ENCODE measurements around the gene CCL3. TPM values are rescaled to one million over a fixed set of nuclear protein-coding genes. Genes with fewer than 3 reads are reported as not detected.
"Not testable (repeated sequence)": the region's sequence is repeated elsewhere in the genome, so short reads cannot be mapped to it uniquely, and the experiment has no call there.

CCL3 gene
- total RNA-seq, 1 experiment from 2014 or later: 0.72 TPM

GRCh38 chr17:36103401-36103975 is 13.5 kb upstream of the CCL3 start, which contains the start of gene CCL4:
Gene CCL4 (plus strand): TSS chr17:36103827. CDS start chr17:36103906, 79 bp downstream.
- H3K27ac Mint-ChIP-seq, H3K36me3 Mint-ChIP-seq, CTCF ChIA-PET: not testable (repeated sequence)

GRCh38 chr17:36099004-36099403 is 9.1 kb upstream of the CCL3 start:
- DNase-seq (ENCODE audit: low spot score); H3K27ac Mint-ChIP-seq; CTCF ChIA-PET; POLR2A ChIA-PET; H3K4me3 Mint-ChIP-seq; H3K27me3 Mint-ChIP-seq (ENCODE audit: low read depth); ATAC-seq; H3K36me3 Mint-ChIP-seq; H3K9me3 Mint-ChIP-seq: not testable (repeated sequence)
- H3K4me1 Mint-ChIP-seq: peaks cover 12% of the 10 kb centered on the region

More at GRCh38 chr17:36103401-36103975, 13.5 kb upstream of the CCL3 start, which contains the start of gene CCL4:
- H3K4me1 Mint-ChIP-seq; DNase-seq (ENCODE audit: low spot score); POLR2A ChIA-PET; ATAC-seq; H3K27me3 Mint-ChIP-seq (ENCODE audit: low read depth); H3K4me3 Mint-ChIP-seq; H3K9me3 Mint-ChIP-seq: not testable (repeated sequence)

GRCh38 chr17:36095992-36096391 is 6.0 kb upstream of the CCL3 start:
- no peak for TF ChIP-seq ERG (CRISPR knock-in tag; IDR thresholded peaks at IDR 0.05)
- no peak for TF ChIP-seq E2F4 (CRISPR knock-in tag; IDR thresholded peaks at IDR 0.05; ENCODE audit: borderline replicate concordance, low read depth)
- TF ChIP-seq NFATC4 (CRISPR knock-in tag; IDR thresholded peaks at IDR 0.05): no peak
- TF ChIP-seq KAT7 (CRISPR knock-in tag; IDR thresholded peaks at IDR 0.05; ENCODE audit: borderline replicate concordance): no peak
- TF ChIP-seq OVOL2 (CRISPR knock-in tag; IDR thresholded peaks at IDR 0.05; ENCODE audit: borderline replicate concordance): no peak
- no peak for TF ChIP-seq ETV6 (CRISPR knock-in tag; IDR thresholded peaks at IDR 0.05)
- no peak for TF ChIP-seq ZNF671 (CRISPR knock-in tag; IDR thresholded peaks at IDR 0.05)
- TF ChIP-seq FOXK1 (CRISPR knock-in tag; IDR thresholded peaks at IDR 0.05): no peak
- no peak for TF ChIP-seq ZNF416 (CRISPR knock-in tag; IDR thresholded peaks at IDR 0.05)
- no peak for TF ChIP-seq STAT6 (CRISPR knock-in tag; conservative IDR thresholded peaks at IDR 0.05; ENCODE audit: low read depth)
- no peak for TF ChIP-seq CTCF (IDR thresholded peaks at IDR 0.05)
- DNase-seq (ENCODE audit: low spot score): no peak
- Mint-ChIP-seq H3K36me3 (no peaks in the 10 kb centered on the region), H3K27ac (no peak overlapping the region), H3K27me3 (ENCODE audit: low read depth) (no peaks in the 10 kb centered on the region), H3K9me3 (no peaks in the 10 kb centered on the region), H3K4me3 (no peak overlapping the region), H3K4me1 (peaks cover 12% of the 10 kb centered on the region)
- ATAC-seq: no peak
- CTCF ChIA-PET: interaction anchor here (1.1 kb wide), 1 partner anchor 127 kb away, joined by 4 read pairs; no protein-coding TSS in a partner anchor
- POLR2A ChIA-PET: no interaction called here

- POLR2A ChIA-PET: no interaction called here
- ATAC-seq: no peak
- no peak for DNase-seq (ENCODE audit: low spot score)
- TF ChIP-seq ZNF219 (CRISPR knock-in tag; IDR thresholded peaks at IDR 0.05; ENCODE audit: borderline replicate concordance) (no peak), USF1 (CRISPR knock-in tag; IDR thresholded peaks at IDR 0.05) (no peak), AR (CRISPR knock-in tag; IDR thresholded peaks at IDR 0.05) (no peak), JUN (CRISPR knock-in tag; IDR thresholded peaks at IDR 0.05) (no peak), ATF3 (CRISPR knock-in tag; conservative IDR thresholded peaks at IDR 0.05) (no peak), ESRRA (CRISPR knock-in tag; IDR thresholded peaks at IDR 0.05; ENCODE audit: borderline replicate concordance) (no peak), ZNF396 (CRISPR knock-in tag; IDR thresholded peaks at IDR 0.05; ENCODE audit: borderline replicate concordance) (no peak)
Measured at GRCh38 chr17:36094746-36095145, 4.8 kb upstream of the CCL3 start.

More at GRCh38 chr17:36094746-36095145, 4.8 kb upstream of the CCL3 start:
- Mint-ChIP-seq H3K4me3 (no peak overlapping the region), H3K36me3 (no peaks in the 10 kb centered on the region), H3K9me3 (no peaks in the 10 kb centered on the region), H3K27ac (no peak overlapping the region), H3K4me1 (peaks cover 12% of the 10 kb centered on the region), H3K27me3 (ENCODE audit: low read depth) (no peaks in the 10 kb centered on the region)
- CTCF ChIA-PET: no interaction called here
